ENCODE data around the gene ZNF236.

GRCh38 chr18:76819411-76820136 is 2.8 kb upstream of the ZNF236 start:
- TF ChIP-seq CTCF (IDR thresholded peaks at IDR 0.05) (no peak), POLR2A (IDR thresholded peaks at IDR 0.05) (no peak)
